ENCODE data around the gene FOSB. TPM values are rescaled to one million over a fixed set of nuclear protein-coding genes. Genes with fewer than 3 reads are reported as not detected.
"Not testable (repeated sequence)": the region's sequence is repeated elsewhere in the genome, so short reads cannot be mapped to it uniquely, and the experiment has no call there.

FOSB gene
- total RNA-seq (10.4 TPM), polyA plus RNA-seq (128 TPM)

DNA sequence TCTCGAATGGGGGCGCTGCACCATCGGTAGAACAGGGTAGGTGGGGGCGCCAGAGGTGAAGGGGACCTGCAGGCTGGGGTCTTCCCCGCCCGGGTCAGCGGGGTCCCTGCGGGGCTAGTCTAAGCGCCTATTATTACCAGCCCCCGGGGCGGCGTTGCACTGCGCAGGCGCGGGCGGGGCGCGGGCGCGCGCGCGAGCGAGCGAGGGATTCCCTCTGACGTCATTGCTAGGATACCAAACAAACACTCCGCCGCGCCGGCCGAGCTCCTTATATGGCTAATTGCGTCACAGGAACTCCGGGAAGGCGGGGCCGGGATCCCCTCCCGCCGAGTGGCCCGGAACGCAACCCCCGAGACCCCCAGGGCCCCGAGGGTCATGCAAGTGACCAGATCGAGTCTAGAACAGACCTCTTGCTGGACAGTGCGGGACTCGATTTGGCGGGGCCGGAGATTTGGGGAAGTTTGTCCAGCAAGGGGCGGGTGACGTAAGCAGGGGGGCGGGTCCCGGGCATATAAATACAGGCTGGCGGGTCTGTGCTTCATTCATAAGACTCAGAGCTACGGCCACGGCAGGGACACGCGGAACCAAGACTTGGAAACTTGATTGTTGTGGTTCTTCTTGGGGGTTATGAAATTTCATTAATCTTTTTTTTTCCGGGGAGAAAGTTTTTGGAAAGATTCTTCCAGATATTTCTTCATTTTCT, at the start of gene FOSB:
Gene FOSB (plus strand): TSS at position 541 of the 703 bp plus-strand sequence. CDS start 591 bp downstream, outside the sequence.
- Histone ChIP-seq H3K27ac (ENCODE audit: low read depth) (peak within 1 kb of the TSS; percentile 92), H3K4me1 (ENCODE audit: insufficient read depth) (no peaks in the 10 kb centered on the region), H3K4me3 (ENCODE audit: low read depth, low read length) (peak within 1 kb of the TSS; percentile 48), H3K36me3 (ENCODE audit: insufficient read depth) (no peaks in the 10 kb centered on the region)
- peak; percentile 91 for DNase-seq (ENCODE audit: extremely low spot score)
- under 1% methylated on average over 56 of the region's 56 CpGs for WGBS

DNA sequence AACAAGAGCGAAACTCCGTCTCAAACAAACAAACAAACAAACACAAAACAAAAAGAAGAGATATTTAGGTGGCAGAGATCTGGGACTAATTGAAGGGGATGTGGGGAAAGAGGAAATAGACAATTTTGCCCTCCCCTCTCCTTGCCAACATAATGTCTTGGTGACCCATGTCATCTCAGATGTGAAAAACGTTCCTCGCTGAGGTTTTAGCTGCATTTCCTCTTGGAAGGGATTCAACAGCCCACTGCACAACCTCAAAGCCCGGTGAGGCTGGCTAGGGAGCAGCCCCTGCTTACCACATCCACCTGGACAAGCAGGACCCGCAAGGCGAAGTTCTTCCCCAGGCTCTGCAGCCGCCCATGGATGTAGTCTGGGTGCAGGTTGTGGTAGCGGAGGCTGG, 49.0 kb upstream of the FOSB start:
- H3K4me3 ChIP-seq (ENCODE audit: low read depth, low read length) = no peak overlapping the region
- peaks cover 3% of the 10 kb centered on the region for H3K4me1 ChIP-seq (ENCODE audit: insufficient read depth)
- H3K27ac ChIP-seq (ENCODE audit: low read depth) = no peak overlapping the region
- peaks cover 6% of the 10 kb centered on the region for H3K36me3 ChIP-seq (ENCODE audit: insufficient read depth)
- no peak for DNase-seq (ENCODE audit: extremely low spot score)
- 81% methylated on average over 9 of the region's 9 CpGs for WGBS

DNA sequence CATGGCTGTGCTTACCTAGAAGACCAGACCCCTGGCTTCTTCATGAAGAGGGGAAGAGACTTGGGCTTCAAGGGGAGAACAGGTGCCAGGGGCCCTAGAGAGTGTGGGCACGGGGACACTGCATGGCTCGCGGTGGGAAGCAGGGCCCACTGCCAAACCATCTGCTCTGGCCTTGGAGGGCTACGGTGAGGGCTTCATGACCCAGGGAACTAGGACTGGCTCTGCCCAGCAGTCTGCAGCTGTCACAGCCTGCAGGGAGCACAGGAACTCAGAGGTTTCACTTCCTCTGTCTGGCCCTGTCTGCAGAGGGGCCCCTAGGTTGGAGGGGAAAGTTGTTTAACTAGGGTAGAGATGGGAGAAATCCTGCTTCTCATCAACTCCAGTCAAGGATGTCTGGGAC, 48.4 kb upstream of the FOSB start:
- no peak for DNase-seq (ENCODE audit: extremely low spot score)
- WGBS = 63% methylated on average over 4 of the region's 4 CpGs
- H3K4me3 ChIP-seq (ENCODE audit: low read depth, low read length) = no peak overlapping the region
- peaks cover 5% of the 10 kb centered on the region for H3K36me3 ChIP-seq (ENCODE audit: insufficient read depth)
- peaks cover 3% of the 10 kb centered on the region for H3K4me1 ChIP-seq (ENCODE audit: insufficient read depth)
- H3K27ac ChIP-seq (ENCODE audit: low read depth) = no peak overlapping the region

DNA sequence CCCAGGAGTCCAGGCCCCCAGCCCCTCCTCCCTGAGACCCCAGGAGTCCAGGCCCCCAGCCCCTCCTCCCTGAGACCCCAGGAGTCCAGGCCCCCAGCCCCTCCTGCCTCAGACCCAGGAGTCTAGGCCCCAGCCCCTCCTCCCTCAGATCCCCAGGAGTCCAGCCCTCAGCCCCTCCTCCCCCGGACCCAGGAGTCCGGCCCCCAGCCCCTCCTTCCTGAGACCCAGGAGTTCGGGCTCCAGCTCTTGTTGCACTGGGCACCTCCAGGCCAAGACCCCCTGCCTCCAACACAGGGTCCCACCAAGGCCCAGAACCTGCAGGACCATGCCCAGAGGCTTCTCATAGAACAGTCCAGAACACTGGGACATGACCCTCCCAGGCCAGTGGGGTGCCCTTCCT, 47.9 kb upstream of the FOSB start:
- Histone ChIP-seq H3K27ac (ENCODE audit: low read depth) (no peak overlapping the region), H3K4me3 (ENCODE audit: low read depth, low read length) (no peak overlapping the region), H3K36me3 (ENCODE audit: insufficient read depth) (peaks cover 1% of the 10 kb centered on the region), H3K4me1 (ENCODE audit: insufficient read depth) (peaks cover 3% of the 10 kb centered on the region)
- no peak for DNase-seq (ENCODE audit: extremely low spot score)
- WGBS = 52% methylated on average over 3 of the region's 3 CpGs

DNA sequence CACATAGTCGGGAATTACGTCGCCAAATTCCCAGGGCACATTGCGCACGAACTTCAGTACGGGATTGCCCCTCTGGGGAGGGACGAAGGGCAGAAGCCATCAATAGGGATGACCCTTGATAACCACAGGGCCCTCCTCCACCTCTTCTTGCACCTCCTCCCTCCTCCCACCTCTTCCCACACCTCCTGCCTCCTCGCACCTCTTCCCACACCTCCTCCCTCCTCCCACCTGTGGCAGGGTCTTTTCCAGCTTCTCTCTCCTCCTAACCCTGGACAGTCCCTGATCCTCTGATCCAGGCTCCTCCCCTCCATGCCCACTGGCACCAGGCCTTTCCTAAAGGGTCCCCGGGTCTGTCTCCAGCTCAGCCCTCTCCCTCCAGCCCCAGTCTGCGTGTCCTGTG, 47.4 kb upstream of the FOSB start:
- Histone ChIP-seq H3K36me3 (ENCODE audit: insufficient read depth) (peaks cover 1% of the 10 kb centered on the region), H3K27ac (ENCODE audit: low read depth) (no peak overlapping the region), H3K4me1 (ENCODE audit: insufficient read depth) (peaks cover 3% of the 10 kb centered on the region), H3K4me3 (ENCODE audit: low read depth, low read length) (no peak overlapping the region)
- 83% methylated on average over 10 of the region's 10 CpGs for WGBS
- no peak for DNase-seq (ENCODE audit: extremely low spot score)

DNA sequence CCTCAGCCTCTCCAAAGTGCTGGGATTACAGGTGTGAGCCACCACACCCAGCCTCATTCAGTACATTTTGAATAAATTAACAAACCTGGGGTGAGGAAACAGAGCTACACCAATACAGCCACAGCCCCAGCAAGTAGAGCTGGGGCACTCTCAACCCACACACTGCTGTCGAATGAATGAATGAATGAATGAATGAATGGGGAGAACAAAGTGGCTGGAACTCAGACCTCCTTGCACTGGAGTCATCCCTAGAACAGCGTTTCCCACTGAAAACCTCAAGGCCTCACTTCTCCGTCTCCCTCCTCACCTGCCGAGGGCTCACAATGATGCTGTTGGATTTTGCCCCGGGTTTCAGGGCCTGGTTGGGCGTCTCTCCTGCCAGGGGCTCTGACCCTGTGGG, 46.9 kb upstream of the FOSB start:
- Histone ChIP-seq H3K4me3 (ENCODE audit: low read depth, low read length) (no peak overlapping the region), H3K36me3 (ENCODE audit: insufficient read depth) (peaks cover 1% of the 10 kb centered on the region), H3K4me1 (ENCODE audit: insufficient read depth) (peaks cover 3% of the 10 kb centered on the region), H3K27ac (ENCODE audit: low read depth) (no peak overlapping the region)
- 90% methylated on average over 6 of the region's 6 CpGs for WGBS
- DNase-seq (ENCODE audit: extremely low spot score) = no peak

DNA sequence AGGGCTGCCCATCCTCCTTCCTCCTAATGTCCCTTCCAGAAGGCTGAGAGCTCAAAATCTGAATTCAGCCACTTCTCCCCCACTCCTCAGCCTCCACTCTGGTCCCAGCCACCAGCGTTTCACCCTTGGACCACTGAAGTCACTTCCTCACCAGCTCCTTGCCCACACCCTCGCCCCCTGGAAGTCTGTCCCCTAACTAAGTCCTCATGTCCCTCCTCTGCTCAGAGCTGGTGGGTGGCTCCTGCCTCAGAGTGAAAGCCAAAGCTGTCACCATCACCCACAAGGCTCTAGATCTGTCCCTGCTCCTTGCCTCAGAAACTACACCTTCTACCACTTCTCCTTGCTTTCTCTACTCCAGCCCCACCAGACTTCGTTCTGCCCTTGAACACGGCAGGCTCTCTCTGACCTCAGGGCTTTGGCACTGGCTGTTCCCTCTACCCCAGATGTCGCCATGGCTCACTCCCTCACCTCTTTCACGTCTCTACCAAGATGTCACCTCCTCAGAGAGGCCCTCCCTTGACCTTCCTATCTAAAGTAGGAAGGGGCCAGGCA, 45.8 kb upstream of the FOSB start:
- Histone ChIP-seq H3K27ac (ENCODE audit: low read depth) (no peak overlapping the region), H3K4me3 (ENCODE audit: low read depth, low read length) (no peak overlapping the region), H3K4me1 (ENCODE audit: insufficient read depth) (peaks cover 3% of the 10 kb centered on the region), H3K36me3 (ENCODE audit: insufficient read depth) (no peaks in the 10 kb centered on the region)
- WGBS = 83% methylated on average over 6 of the region's 6 CpGs
- no peak for DNase-seq (ENCODE audit: extremely low spot score)

DNA sequence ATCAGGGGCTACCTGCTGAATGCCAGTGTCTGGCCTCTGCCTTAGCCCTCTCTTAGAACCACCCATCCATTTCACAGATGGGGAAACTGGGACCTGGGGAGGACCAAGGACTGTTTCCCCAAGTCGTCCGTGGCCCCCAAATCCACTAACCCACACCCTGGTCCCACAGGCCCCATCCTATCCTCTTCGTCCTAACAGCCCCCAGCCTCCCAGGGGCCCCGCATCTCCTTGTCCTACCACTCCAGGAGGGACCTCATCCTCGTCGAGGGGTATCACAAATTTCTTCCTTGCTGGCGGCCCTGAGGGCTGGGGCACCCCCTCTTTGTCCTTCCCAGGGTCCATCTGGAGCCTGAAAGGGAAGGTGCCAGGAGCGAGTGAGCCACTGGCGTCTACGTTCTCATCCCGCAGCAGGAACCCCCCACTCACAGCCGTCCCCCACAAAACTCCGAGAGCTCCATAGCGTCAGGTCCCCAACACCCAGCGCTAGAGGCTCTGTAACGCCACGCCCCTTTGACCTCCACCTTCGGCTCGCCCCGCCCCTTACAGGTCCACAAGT, 44.7 kb upstream of the FOSB start:
- H3K4me3 ChIP-seq (ENCODE audit: low read depth, low read length) = peak overlapping the region; percentile 62
- no peak for DNase-seq (ENCODE audit: extremely low spot score)
- peaks cover 3% of the 10 kb centered on the region for H3K4me1 ChIP-seq (ENCODE audit: insufficient read depth)
- no peaks in the 10 kb centered on the region for H3K36me3 ChIP-seq (ENCODE audit: insufficient read depth)
- peak overlapping the region; percentile 97 for H3K27ac ChIP-seq (ENCODE audit: low read depth)
- 11% methylated on average over 20 of the region's 20 CpGs for WGBS

DNA sequence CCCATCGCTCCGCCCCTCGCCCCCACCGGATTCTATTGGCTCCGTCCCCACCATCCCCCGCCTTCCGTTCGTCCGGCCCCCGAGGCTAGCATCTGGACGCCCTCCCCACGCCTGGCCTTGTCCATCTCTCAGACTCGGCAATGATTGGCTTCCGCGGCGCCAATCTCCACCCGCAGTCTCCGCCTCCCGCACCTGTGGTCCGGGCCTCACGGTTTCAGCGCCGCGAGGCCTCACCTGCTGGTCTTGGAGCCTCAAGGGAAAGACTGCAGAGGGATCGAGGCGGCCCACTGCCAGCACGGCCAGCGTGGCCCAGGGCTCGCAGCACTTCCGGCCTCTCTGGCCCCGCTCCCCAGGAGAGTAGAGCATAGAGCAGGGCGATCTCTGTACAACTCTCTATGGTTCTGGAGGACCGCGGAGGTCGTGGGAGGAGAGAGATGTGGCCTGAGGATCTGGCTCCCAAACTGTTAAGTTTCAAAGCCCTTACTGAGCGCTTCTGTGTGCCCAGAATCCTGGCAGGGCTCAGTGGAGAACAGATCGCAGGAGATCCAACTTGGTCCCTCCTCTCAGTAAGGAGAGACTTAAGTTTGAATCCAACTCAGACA, 44.1 kb upstream of the FOSB start, which contains the start of gene ERCC1:
Gene ERCC1 (minus strand): TSS at position 329 of the 602 bp plus-strand sequence. CDS start 543 bp downstream, outside the sequence.
- Histone ChIP-seq H3K27ac (ENCODE audit: low read depth) (peak within 1 kb of the TSS; percentile 97), H3K4me3 (ENCODE audit: low read depth, low read length) (peak within 1 kb of the TSS; percentile 62), H3K36me3 (ENCODE audit: insufficient read depth) (no peaks in the 10 kb centered on the region), H3K4me1 (ENCODE audit: insufficient read depth) (peaks cover 3% of the 10 kb centered on the region)
- WGBS = under 1% methylated on average over 37 of the region's 37 CpGs
- peak; percentile 85 for DNase-seq (ENCODE audit: extremely low spot score)

DNA sequence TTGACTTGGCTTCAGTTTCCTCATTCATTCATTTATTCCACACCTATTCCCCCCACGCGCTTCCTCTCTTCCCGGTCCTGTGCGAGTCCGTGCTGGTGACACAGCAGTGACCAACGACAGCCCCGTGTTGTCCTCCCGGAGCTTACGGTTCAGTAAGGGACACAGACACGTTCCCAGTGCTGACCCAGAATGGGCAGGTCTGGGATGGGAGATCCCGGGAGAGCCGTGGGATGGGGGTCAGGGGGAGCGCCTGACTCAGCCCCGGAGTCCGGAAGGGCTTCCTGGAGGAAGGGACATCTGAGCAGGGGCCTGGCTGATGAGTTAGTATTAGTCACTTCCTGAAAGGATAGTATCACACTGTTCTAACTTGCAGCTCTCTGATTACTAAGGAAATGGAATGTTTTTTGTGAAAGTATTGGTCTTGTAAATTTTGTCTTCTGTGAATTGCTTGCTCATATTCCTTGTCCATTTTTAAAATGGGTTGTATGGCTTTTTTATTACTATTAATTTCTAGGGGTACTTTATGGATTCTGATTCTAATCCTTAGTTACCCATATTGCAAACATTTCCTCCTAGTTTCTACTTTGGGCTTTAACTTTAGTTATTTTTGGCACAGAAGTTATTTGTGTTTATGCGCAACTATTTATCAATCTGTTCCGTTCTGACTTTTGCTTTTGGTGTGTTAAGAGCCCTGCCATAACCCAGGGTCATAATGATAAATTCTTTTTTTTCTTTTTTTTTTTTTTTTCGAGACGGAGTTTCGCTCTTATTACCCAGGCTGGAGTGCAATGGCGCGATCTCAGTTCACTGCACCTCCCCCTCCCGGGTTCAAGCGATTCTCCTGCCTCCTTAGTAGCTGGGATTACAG, 43.4 kb upstream of the FOSB start:
- H3K4me1 ChIP-seq (ENCODE audit: insufficient read depth) = peaks cover 3% of the 10 kb centered on the region
- no peak for DNase-seq (ENCODE audit: extremely low spot score)
- H3K4me3 ChIP-seq (ENCODE audit: low read depth, low read length) = peak overlapping the region; percentile 62
- no peaks in the 10 kb centered on the region for H3K36me3 ChIP-seq (ENCODE audit: insufficient read depth)
- peak overlapping the region; percentile 97 for H3K27ac ChIP-seq (ENCODE audit: low read depth)
- WGBS = 15% methylated on average over 24 of the region's 24 CpGs

DNA sequence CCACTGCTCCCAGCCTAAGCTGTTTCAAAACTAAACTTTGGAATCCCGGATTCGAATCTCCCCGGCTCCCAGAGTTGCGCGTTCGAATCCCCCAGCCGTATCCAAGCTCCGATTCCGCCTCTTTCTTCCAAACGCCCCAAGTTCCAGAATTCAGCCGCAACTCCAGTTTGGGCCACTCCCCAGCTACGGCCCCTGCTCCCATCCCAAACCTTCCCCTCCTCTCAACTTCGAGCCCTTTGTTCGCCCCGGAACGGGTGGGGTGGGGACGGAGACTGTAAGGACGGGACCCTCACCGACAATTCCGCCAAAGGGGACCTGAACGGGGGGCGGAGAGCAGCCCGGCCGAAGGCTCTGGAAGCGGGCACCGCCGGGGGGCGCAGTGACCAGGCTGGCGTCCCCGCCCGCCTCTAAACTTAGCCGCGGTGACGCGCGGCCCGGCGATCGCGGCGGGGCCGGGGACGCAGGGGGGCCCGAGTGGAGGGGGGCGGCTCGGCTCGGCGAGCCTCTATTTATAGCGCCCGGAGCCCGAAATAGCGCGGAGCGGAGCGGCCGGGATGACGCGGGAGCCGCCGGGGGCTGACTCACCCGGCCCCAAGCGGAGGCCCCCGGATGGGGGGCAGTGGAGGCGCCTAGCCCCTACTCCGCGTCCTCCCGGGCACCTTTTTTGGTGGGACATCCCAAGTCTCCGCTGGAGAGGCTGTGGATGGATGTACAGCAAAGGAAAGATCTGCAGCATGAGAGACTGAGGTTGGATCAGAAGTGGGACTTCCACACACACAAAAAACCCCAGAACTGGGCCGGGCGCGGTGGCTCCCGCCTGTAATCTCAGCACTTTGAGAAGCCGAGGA, 39.2 kb upstream of the FOSB start:
- 2% methylated on average over 73 of the region's 73 CpGs for WGBS

DNA sequence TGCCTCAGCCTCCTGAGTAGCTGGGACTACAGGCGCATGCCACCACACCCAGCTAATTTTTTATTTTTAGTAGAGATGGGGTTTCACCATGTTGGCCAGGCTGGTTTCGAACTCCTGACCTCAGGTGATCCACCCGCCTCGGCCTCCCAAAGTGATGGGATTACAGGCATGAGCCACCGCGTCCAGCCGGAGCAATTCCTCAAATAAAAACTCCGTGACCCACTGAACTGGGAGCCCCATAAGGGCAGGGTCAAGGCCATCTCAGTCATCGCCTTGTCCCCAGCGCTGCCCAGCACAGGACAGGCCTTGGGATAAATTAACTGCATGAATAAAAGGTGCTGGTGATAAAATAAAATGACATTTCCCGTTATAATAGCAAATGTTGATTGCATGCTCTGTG, 37.9 kb upstream of the FOSB start:
- H3K4me1 ChIP-seq (ENCODE audit: insufficient read depth); DNase-seq (ENCODE audit: extremely low spot score); H3K27ac ChIP-seq (ENCODE audit: low read depth); H3K4me3 ChIP-seq (ENCODE audit: low read depth, low read length); H3K36me3 ChIP-seq (ENCODE audit: insufficient read depth): not testable (repeated sequence)
- WGBS = 69% methylated on average over 11 of the region's 11 CpGs

More for the DNA sequence above, 39.2 kb upstream of the FOSB start:
- Histone ChIP-seq H3K27ac (ENCODE audit: low read depth) (no peak overlapping the region), H3K36me3 (ENCODE audit: insufficient read depth) (no peaks in the 10 kb centered on the region), H3K4me3 (ENCODE audit: low read depth, low read length) (peak overlapping the region; percentile 43), H3K4me1 (ENCODE audit: insufficient read depth) (no peaks in the 10 kb centered on the region)
- DNase-seq (ENCODE audit: extremely low spot score) = no peak

Data from urinary bladder (tissue), 4 donors.